PC-3 (cell line): ENCODE results near the gene PQBP1.

Experiments
- CTCF ChIP-seq: fragments of 300-600 bp; sonication (generic); conservative IDR thresholded peaks from 2 replicates; pipeline ENCODE4 v1.5.1; 2017; ENCODE audit warnings: antibody characterized with exemption, low read depth, mild to moderate bottlenecking, low read length
- EZH2phosphoT487 ChIP-seq: fragments of 300-600 bp; sonication (generic); IDR thresholded peaks from 2 replicates; pipeline ENCODE4 v1.6.1; 2018; ENCODE audit warnings: mild to moderate bottlenecking, antibody characterized with exemption, low read length, borderline replicate concordance

- TF ChIP-seq CTCF = no peak
- no peak for TF ChIP-seq EZH2phosphoT487
Observed at GRCh38 chrX:48918643-48919340, 21.1 kb downstream of the PQBP1 start, which contains the start of gene PIM2.
